Astrocyte (in vitro differentiated cells and primary cell): ENCODE results near the gene DBF4B.

Experiments used
- CTCF ChIP-seq: IDR thresholded peaks from 2 replicates; pipeline ENCODE4 v1.5.1; 2011; ENCODE audit warnings: low read depth, mild to moderate bottlenecking, inconsistent platforms, low read length, moderate library complexity; ENCODE audit not compliant: insufficient read depth
- EZH2 ChIP-seq: IDR thresholded peaks from 2 replicates; pipeline ENCODE4 v1.6.1; 2012; ENCODE audit warnings: mild to moderate bottlenecking, low read length, inconsistent platforms; ENCODE audit not compliant: insufficient read depth

GRCh38 chr17:44719444-44719843, 11.0 kb downstream of the DBF4B start:
- TF ChIP-seq CTCF (no peak), EZH2 (no peak)
